ENCODE measurements around the gene CNOT11.
A peak's percentile ranks its signal among the peaks of the same experiment; 100 is the strongest.
"Not testable (repeated sequence)": the region's sequence is repeated elsewhere in the genome, so short reads cannot be mapped to it uniquely, and the experiment has no call there.

Gene CNOT11

DNA sequence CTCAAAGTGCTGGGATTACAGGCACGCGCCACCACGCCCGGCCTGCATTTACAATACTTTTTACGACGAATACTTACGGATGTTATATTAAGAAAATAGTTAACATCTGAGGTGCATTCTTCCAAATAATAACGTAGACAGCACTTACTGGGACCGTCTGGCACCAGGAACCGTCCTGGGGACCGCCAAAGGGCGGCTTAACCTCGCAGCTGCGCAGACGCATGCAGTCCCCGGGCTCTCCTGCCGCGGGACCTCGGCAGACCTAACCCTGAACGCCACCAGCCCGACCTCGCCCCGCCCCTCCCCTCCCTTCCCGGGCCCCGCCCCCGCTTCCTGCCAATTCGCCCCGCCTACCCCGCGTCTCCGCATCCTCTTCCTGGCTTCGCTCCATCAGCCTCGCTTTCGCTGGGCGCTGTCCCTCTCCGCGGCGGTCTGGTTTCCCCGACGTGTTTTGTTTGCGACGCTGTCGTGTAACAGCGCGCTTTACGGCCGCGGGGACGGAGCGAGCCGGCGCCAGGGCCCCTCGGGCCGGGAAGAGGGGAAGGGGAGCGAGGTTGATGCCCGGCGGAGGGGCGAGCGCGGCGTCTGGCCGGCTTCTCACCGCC lies at the start of gene CNOT11:
Gene CNOT11 (plus strand): TSS at position 479 of the 605 bp plus-strand sequence. CDS start 79 bp downstream, at position 558.
- peak; percentile 98 for DNase-seq (ENCODE audit: low spot score)

DNA sequence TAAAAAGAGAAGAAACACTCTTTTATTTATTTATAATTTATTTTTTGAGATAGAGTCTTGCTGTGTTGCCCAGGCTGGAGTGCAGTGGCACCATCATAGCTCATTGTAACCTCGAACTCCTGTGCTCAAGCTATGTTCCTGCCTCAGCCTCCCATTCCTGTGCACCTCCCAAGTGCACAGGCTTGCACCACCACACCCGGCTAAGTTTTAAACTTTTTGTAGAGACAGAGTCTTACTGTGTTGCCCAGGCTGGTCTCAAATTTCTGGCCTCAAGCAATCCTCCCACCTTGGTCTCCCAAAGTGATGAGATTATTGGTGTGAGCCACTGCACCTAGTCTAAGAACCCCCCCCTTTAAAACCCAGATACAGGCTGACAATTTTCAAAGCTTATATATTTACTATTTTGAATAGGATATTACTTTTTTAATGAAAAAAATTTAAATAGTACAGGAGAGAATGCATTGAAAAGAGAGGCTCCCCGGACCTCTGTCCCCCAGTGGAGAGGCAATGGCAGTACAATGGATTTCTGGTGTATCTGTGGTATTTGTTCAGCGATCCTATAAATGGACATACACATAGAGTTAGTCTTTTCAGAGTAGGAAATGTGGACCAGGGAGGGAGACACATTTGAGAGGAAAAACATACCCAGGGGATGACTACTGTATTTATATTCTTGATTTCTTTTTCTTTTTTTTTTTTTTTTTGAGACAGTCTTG lies 48.1 kb upstream of the CNOT11 start:
- DNase-seq (ENCODE audit: low spot score): no peak

DNA sequence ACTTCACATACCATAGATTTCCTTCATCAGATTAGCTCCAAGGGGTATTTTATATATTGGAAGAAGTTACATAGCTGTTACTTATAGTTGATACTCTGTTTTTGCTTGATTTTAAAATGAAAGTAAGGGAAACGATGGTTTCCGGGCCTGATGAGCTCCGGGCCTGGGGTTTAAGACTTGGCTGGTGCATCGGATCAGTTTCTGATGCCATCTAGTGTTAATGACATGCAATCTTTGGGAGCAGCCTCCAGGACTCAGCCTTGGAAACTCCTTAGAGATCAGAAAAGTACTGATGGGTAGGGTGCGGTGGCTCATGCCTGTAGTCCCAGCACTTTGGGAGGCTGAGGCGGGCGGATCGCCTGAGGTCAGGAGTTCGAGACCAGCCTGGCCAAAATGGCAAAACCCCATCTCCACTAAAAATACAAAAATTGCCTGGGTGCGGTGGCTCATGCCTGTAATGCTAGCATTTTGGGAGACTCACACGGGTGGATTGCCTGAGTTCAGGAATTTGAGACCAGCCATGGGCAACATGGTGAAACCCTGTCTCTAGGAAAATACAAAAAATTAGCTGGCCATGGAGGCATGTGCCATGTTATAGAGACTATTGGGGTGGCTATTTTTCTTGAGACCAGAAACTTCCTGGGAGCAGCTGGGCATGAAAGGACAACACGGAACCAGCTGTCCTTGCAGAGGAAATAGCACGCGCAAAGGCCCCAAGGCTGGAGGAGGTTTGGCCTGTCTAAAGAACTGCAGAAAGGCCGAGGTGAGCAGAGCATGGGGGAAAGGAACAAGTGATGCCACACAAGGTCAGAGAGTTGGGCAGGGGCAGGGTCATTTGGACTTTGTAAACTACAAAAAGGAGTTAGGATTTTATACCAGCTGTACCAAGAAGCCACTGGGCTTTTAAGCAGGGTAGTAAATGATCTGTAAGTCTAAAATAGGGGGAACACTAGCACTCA lies 46.9 kb upstream of the CNOT11 start:
- DNase-seq (ENCODE audit: low spot score): peak; percentile 84

DNA sequence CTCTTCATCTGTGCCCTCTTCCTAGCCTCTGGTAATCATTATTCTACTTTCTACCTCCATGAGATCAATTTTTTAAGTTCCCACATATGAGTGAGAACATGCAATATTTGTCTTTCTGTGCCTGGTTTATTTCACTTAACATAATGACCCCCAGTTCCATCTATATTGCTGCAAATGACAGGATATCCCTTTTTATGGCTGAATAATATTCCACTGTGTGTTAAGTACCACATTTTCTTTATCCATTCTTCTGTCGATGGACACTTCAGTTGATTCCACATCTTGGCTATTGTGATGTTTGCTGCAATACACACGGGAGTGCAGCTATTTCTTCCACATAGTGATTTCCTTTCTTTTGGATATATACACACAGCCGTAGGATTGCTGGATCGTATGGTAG lies 43.9 kb upstream of the CNOT11 start:
- no peak for DNase-seq (ENCODE audit: low spot score)

DNA sequence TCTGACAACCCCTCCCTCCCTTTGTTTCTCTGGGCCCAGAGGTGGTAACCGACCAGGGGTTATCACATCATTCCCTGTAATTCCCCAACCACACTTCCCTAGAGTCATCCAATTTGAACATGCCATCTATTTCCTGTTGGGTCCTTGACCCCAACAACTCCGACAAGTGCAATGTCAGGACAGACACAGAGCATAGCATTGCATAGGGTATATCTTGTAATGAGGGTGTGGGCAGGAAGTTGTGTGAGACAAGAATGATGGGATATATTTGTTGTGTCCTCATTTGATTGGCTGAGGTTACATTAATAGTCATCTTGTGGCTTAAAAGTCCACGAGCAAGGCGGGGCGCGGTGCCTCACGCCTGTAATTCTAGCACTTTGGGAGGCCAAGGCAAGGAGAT lies 33.4 kb upstream of the CNOT11 start:
- no peak for DNase-seq (ENCODE audit: low spot score)

DNA sequence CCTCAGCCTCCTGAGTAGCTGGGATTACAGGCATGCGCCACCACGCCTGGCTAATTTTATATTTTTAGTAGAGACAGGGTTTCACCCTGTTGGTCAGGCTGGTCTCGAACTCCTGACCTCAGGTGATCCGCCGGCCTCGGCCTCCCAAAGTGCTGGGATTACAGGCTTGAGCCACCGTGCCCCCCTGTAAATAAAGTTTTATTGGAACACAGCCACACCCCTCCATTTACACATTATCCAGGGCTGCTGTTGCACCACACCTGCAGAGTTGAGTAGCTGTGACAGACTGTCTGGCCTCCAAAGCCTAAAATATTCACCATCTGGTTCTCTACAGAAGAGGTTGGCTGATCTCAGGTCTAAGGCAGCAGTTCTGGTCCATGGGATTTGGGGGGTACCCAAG lies 32.6 kb upstream of the CNOT11 start:
- DNase-seq (ENCODE audit: low spot score): not testable (repeated sequence)

DNA sequence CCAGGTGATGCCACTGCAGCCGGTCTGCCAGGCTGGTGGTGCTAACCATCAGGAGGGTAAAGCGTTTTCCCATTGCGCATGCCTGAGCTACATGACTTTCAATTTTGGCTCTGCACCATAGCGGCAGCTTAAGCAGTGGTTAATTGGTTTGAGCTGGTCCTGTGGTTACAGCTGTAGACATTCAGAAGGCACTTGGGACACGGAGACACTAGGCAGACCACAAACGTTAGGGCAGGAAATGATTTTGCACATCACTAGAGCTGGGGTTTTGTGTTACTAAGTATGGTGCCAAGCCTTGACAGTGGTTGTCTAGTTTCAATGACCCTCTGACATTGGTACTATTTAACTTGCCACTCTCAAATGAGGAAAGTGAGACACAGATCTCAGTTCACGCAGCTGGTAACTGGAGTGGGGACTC lies 28.9 kb upstream of the CNOT11 start:
- DNase-seq (ENCODE audit: low spot score): no peak

DNA sequence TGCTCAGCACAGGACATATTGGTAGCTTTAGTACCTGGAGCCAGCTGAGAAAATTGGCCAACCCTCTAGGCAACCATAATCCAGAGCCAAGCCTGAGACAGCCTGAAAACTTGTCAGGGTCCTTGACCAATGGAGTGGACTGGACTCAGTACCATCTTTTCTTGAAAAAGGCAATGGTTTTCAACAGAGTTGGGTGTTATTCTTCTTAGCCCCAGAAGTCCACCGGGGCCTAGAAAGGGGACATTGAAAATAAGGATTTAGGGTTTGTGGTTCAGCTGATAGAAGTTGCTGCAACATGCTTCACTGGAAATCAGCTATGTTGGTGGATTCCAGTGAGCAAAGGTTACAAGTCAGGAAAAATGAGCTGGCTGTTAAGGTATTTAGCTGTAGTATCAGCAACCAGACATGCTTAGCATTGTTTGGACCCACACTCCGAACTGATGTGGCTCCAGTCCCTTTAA lies 22.1 kb upstream of the CNOT11 start:
- no peak for DNase-seq (ENCODE audit: low spot score)

DNA sequence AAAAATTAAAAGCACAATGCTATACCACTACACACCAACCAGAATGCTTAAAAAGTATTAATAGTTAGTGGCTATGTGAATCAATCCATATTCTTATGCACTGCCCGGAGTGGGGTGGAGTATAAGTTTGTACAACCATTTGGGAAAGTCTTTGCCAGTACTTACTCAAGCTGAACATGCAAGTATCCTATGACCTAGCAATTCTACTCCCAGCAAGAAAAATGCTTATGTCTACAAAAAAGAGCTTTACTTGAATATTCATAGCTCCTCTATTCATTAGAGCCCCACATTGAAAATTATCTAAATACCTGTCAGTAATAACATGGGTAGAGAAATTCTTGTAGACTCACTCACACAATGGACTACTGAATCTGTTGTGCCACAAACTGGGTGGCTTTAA lies 21.4 kb upstream of the CNOT11 start:
- no peak for DNase-seq (ENCODE audit: low spot score)

DNA sequence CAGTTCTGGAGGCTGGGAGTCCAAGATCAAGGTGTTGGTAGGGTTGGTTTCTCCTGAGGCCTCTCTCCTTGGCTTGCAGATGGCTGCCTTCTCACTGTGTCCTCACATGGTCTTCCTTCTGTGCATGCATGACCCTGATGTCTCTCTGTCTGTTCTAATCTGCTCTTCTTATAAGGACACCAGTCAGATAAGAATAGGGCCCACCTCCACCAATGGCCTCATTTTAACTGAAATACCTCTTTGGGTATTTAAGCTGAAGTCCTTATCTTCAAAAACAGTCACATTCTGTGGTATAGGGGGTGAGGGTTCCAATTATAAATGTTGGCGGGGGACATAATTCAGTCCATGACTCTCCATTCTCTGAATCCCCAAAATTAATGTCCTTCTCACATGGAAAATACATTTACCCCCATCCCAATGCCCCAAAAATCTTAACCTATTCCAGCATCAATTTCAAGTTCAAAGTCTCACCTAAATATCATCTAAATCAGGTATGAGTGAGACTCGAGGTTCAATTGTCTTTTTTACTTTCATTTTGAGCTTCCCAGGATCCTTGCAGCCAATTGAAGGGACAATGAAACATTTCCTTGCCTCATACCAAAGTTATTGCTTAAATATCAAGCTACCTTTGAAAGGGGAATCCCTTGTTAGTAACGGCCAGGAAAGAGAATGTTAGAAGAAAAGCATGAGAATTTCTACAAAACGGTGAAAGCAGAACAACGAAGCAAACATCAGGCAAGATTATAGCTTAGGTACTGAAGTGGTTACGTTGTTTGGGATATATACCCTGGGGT lies 20.6 kb upstream of the CNOT11 start:
- no peak for DNase-seq (ENCODE audit: low spot score)

DNA sequence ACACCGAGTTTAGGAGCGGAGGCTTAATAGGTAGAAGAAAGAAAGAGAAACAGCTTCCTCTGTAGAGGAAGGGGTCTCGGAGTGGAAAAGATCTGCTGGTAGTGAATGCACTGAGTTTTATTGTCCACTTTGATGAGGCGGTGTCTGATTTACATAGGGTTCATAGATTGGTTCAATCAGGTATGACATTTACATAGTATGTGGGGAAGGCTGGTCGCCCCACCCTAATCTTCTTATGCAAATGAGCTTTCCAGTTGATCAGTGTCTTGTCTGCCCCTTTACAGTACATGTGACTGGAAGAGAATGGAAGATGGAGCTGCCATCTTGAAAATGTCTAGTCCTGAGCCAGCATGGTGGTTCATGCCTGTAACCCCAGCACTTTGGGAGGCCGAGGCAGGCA lies 19.9 kb upstream of the CNOT11 start:
- DNase-seq (ENCODE audit: low spot score): peak; percentile 14

DNA sequence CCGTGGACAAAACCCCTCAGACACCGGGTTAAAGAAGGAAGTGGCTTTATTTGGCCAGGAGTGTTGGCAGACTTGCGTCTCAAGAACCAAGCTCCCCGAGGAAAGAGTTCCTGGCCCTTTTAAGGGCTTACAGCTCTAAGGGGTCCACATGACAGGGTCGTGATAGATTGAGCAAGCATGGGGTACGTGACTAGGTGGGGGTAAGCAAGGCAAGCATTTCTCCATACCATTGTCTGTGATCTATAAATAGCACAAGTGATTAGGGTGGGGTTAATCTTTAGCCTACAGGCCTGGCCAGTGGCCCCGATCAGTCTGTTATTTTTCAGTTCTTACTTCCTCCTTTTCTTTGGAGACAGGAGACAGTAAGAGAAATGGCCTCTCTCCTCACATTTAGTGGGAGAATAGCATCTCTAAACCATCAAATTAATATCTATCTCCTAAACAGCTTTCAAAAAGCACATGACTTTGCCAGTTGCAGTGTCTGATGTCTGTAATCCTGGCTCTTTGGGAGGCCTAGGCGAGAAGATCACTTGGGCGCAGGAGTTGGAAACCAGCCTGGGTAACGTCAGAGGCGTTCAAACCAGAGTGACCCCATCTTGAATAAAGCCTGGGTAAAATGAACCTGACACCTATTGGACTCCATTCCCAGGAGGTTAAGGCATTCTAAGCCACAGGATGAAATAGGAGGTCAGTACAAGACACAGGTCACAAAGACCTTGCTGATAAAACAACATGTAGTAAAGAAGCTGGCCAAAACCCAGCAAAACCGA lies 18.3 kb upstream of the CNOT11 start:
- DNase-seq (ENCODE audit: low spot score): peak; percentile 19

DNA sequence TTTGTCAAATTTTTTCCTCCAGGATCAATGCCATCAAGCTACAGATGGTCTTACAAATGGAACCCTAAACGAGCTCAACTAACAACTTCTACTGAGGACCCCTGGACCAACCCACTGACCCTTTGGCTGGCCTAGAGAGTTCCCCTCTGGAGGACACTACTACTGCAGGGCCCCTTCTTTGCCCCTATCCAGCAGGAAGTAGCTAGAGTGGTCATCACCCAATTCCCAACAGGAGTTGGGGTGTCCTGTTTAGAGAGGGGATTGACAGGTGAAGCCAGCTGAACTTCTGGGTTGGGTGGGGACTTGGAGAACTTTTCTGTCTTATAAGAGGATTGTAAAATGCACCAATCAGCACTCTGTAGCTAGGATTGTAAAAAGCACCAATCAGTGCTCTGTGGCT lies 16.7 kb upstream of the CNOT11 start:
- DNase-seq (ENCODE audit: low spot score): not testable (repeated sequence)

DNA sequence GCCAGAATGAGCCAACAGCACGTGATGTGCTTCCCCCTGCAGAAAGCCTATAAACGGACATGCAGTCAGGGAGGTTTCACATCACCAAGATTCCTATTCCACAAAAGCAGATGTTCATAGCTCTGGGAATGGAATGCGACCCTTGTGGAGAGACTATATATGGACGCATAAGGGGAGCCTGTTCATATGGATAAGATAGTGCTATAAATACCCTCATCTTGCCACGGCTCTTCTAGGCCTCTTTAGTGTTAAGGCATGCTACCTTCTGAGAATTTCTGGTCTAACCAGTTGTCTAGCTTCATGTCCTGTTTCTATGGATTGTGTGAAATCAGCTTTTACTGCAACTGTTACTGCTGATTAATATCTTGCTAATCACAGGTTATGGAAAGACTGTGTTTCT lies 14.7 kb upstream of the CNOT11 start:
- not testable (repeated sequence) for DNase-seq (ENCODE audit: low spot score)

DNA sequence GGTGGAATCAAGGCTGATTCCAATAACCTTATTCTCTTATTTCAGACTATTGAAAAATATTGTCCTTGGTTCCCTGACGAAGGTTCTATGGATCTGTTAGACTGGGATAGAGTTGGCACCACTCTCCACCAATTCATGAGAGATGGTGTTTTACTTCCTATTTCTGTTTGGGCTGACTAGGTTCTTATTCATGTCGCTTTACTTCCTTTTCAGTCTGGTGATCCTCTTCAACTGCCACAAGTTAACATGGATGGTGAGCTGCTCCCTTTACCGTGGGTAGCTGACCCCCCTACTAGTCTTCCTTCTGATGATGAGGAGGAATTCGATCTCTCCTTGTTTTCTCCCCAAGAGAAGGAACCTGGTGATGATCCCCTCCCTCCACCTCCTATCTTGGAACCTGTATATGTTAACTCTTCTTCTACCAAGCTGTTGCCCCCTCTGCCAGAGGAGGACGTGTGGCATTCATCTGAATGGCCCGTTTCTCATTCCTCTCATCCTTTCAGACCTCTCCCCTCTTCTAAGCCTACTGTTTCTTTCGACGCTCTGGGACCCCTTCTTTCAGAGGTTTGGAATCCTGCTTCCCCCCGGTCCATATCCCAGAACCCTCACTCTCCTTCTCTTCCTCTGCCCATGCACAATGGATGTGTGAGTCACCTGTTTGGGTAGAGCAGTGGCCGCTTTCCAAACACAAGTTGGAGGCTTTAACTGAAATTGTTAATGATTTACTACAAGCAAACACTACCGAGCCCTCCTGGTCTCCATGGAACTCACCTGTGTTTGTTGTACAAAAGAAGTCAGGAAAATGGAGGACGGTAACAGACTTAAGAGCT lies 13.5 kb upstream of the CNOT11 start:
- peak; percentile 87 for DNase-seq (ENCODE audit: low spot score)

DNA sequence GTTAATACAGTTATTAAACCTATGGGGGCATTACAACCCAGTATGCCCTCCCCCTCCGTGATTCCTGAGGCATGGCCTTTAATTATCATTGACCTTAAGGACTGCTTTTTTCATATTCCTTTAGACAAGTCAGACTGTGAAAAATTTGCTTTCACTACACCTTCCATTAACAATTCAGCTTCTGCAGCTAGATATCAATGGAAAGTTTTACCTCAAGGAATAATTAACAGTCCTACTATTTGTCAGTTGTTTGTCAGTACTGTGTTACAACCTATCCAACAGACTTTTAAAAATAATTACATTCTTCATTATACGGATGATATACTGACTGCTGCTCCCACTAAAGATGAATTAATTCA lies 12.9 kb upstream of the CNOT11 start:
- not testable (repeated sequence) for DNase-seq (ENCODE audit: low spot score)

DNA sequence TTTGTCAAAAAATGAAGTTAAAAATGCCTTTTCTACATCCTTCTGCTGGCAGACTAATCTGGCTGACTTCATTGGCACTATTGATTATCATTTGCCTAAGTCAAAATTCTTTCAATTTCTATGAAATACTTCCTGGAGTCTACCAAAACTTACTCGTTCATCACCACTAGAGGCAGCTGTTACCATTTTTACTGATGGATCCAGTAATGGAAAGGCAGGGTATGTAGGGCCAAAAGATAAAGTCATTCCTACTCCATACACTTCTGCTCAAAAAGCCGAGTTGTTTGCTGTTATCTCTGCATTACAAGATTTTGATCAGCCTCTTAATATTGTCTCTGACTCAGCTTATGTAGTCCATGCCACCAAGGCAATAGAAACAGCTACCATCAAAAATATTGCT lies 12.0 kb upstream of the CNOT11 start:
- DNase-seq (ENCODE audit: low spot score): peak; percentile 18

DNA sequence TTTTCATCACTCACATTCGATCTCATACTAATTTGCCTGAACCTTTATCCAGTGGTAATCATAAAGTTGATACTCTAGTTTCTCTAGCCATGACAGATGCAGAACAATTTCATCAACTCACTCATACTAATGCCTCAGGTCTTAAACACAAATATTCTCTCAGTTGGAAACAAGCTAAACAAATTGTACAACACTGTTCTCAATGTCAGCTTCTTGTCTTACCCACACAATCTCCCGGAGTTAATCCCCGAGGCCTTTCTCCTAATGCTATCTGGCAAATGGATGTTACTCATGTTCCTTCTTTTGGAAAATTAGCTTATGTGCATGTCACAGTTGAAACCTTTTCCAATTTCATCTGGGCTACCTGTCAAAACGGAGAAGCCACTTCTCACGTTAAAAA lies 11.5 kb upstream of the CNOT11 start:
- no peak for DNase-seq (ENCODE audit: low spot score)

DNA sequence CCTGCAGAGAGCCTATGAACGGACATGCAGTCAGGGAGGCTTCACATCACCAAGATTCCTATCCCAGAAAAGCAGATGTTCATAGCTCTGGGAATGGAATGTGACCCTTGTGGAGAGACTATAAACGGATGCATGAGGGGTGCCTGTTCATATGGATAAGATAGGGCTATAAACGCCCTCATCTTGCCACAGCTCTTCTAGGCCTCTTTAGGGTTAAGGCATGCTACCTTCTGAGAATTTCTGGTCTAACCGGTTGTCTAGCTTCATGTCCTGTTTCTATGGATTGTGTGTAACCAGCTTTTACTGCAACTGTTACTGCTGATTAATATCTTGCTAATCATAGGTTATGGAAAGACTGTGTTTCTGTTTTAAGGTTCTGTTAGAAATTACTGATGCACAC lies 8.3 kb upstream of the CNOT11 start:
- DNase-seq (ENCODE audit: low spot score): not testable (repeated sequence)

DNA sequence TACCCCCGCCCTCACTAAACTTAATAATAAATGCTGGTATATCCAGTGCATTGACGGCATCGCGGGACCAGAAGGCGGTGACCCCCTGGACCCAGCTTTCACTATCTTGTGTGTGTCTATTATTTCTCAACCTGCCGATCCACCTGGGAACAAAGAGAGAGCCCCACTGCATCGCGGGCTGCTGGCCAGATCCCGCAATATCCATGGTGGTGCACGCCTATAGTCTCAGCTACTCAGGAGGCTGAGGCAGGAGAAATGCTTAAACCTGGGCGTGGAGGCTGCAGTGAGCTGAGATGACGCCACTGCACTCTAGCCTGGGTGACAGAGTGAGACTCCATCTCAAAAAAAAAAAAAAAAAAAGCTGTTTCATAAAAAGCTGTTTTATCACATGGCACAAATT lies 7.8 kb upstream of the CNOT11 start:
- DNase-seq (ENCODE audit: low spot score): not testable (repeated sequence)

Measured in LoVo (cell line).